HEK293T (cell line): ENCODE data around the gene EFCAB8.

Experiments used
- BHLHE40 ChIP-seq: fragments of 450-650 bp; IDR thresholded peaks from 2 replicates; pipeline ENCODE4 v1.6.1; 2016; ENCODE audit warnings: mild to moderate bottlenecking, moderate library complexity, borderline replicate concordance
- CTBP1 ChIP-seq: fragments of 450-650 bp; IDR thresholded peaks from 2 replicates; pipeline ENCODE4 v1.6.1; 2016; ENCODE audit warnings: borderline replicate concordance
- ELF4 ChIP-seq: fragments of 450-650 bp; IDR thresholded peaks from 2 replicates; pipeline ENCODE4 v1.6.1; 2017; ENCODE audit warnings: antibody characterized with exemption
- FOXA1 ChIP-seq: fragments of 450-650 bp; IDR thresholded peaks from 2 replicates; pipeline ENCODE4 v1.6.1; 2016; ENCODE audit warnings: mild to moderate bottlenecking
- FOXK2 ChIP-seq: fragments of 450-650 bp; IDR thresholded peaks from 2 replicates; pipeline ENCODE4 v1.6.1; 2016; ENCODE audit warnings: mild to moderate bottlenecking
- FOXM1 ChIP-seq: fragments of 450-650 bp; IDR thresholded peaks from 2 replicates; pipeline ENCODE4 v1.6.1; 2017; ENCODE audit warnings: mild to moderate bottlenecking, borderline replicate concordance
- HDGF ChIP-seq: fragments of 450-650 bp; IDR thresholded peaks from 2 replicates; pipeline ENCODE4 v1.6.1; 2017; ENCODE audit warnings: antibody characterized with exemption, borderline replicate concordance
- SP1 ChIP-seq: fragments of 450-650 bp; IDR thresholded peaks from 2 replicates; pipeline ENCODE4 v1.6.1; 2017
- SUZ12 ChIP-seq: fragments of 450-650 bp; IDR thresholded peaks from 2 replicates; pipeline ENCODE4 v1.6.1; 2016; ENCODE audit warnings: mild to moderate bottlenecking
- TARDBP ChIP-seq: fragments of 450-650 bp; IDR thresholded peaks from 2 replicates; pipeline ENCODE4 v1.6.1; 2016
- ZNF384 ChIP-seq: fragments of 450-650 bp; IDR thresholded peaks from 2 replicates; pipeline ENCODE4 v1.6.1; 2016

DNA sequence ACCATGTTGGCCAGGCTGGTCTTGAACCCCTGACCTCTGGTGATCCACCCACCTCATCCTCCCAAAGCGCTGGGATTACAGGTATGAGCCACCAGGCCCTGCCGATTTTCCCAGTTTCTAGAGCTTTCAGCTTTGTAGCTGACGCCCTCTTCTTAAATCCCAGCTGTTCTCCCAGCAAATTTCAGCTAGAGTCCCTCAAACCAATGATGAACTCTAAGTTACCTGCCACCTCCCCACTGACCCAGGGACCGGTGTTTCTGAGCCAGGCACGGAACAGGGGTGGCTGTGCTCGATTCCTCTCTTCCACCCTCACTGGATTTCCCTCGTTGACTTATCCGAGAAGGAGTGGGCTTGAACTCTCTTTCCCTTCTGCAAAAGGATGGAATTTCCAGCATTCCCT, 106.4 kb downstream of the EFCAB8 start:
- TF ChIP-seq SP1 (no peak), FOXK2 (no peak), FOXM1 (no peak), HDGF (no peak), TARDBP (no peak), FOXA1 (no peak), BHLHE40 (no peak), SUZ12 (no peak), ELF4 (no peak), CTBP1 (no peak), ZNF384 (no peak)
